ENCODE results near the gene LRPAP1.
"Not testable (repeated sequence)": the region's sequence is repeated elsewhere in the genome, so short reads cannot be mapped to it uniquely, and the experiment has no call there.

- TF ChIP-seq CTCF, POLR2A (IDR thresholded peaks at IDR 0.05): not testable (repeated sequence)
These were observed 6.7 kb upstream of the LRPAP1 start for GRCh38 chr4:3538906-3539305.

All from esophagus squamous epithelium (tissue), 4 donors.